Inferior parietal cortex (tissue), 1 donor: ENCODE data around the gene SLC5A8.
"Not testable (repeated sequence)": the region's sequence is repeated elsewhere in the genome, so short reads cannot be mapped to it uniquely, and the experiment has no call there.

Experiments
- DNase-seq: peaks from one replicate; pipeline ENCODE4 v3.0.0-alpha.2; 2016; ENCODE audit errors: extremely low spot score

The SLC5A8 gene

GRCh38 chr12:101173197-101173749 lies 36.8 kb downstream of the SLC5A8 start:
- DNase-seq = no peak

DNA sequence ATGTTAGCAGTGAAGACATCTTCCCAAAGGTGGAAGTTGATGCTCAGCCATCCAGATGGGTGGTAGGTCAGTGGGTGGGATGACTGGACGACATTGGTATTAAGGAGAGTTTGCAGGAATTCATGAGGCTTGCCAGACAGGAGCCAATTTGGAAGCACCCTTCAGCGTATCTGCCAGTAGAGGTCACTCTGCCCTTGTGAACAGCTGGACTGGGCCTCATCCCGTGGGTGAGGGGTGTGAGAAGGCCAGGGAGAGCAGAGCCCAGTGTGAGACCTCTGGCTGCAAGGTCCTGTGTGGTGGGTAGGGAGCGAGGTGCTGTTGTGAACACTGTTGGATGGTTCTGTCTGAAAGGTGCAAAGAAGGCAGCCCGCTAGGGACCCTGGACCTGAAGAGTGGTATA lies 37.7 kb downstream of the SLC5A8 start:
- no peak for DNase-seq

GRCh38 chr12:101168001-101168400 lies 42.0 kb downstream of the SLC5A8 start:
- no peak for DNase-seq

GRCh38 chr12:101166866-101167265 lies 43.2 kb downstream of the SLC5A8 start:
- DNase-seq = no peak

GRCh38 chr12:101165319-101165718 lies 44.7 kb downstream of the SLC5A8 start:
- DNase-seq = no peak

DNA sequence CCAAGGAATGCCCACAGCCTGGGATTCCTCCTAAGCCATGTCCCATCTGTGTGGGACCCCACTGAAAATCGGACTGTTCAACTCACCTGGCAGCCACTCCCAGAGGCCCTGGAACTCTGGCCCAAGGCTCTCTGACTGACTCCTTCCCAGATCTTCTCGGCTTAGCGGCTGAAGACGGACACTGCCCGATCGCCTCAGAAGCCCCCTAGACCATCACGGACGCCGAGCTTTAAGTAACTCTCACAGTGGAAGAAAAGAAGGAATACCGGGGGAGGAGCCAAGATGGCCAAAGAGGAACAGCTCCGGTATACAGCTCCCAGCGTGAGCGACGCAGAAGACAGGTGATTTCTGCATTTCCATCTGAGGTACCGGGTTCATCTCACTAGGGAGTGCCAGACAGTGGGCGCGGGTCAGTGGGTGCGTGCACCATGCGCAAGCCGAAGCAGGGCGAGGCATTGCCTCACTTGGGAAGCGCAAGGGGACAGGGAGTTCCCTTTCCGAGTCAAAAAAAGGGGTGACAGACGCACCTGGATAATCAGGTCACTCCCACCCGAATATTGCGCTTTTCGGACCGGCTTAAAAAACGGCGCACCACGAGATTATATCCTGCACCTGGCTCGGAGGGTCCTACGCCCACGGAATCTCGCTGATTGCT lies 64.1 kb downstream of the SLC5A8 start:
- not testable (repeated sequence) for DNase-seq

GRCh38 chr12:101127521-101128219 lies 82.4 kb downstream of the SLC5A8 start:
- DNase-seq = no peak

GRCh38 chr12:101117842-101118241 lies 92.2 kb downstream of the SLC5A8 start:
- no peak for DNase-seq

DNA sequence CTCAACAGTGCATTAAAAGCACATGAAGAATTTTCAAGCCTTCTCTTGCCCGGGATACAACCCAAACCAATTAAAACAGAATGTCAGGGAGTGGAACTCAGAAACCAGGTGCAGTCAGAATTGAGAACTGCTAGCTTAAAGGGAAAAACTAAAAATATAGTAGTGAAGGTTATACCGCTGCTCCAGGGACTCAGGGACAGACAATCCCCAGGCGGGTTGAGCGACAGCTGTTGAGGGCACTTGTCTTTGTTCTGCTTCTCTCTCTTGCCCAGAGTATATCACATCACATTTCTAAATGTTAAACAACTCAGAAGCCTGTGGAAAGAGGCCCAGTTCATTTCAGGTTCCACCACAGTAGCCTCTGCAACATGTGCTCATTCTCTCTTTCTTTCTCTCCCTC lies 93.1 kb downstream of the SLC5A8 start:
- no peak for DNase-seq

DNA sequence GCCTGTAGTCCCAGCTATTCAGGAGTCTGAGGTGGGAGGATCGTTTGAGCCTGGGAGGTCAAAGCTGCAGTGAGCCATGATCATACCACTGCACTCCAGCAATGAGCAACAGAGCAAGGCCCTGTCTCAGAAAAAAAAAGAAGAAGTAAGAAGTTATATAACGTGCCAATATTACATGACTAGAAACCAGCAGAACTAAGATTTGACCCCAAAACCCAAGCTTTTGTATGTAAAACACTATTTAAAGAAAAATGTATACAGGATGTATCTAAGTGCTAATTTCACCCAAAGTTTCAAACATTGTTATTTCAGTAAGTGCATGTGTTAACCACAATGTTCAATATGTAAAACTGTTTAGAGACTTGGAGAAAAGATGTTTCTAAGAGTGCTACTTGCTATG lies 94.7 kb downstream of the SLC5A8 start:
- no peak for DNase-seq

- no peak for DNase-seq
Observed at GRCh38 chr12:101111441-101111840, 98.6 kb downstream of the SLC5A8 start.

DNA sequence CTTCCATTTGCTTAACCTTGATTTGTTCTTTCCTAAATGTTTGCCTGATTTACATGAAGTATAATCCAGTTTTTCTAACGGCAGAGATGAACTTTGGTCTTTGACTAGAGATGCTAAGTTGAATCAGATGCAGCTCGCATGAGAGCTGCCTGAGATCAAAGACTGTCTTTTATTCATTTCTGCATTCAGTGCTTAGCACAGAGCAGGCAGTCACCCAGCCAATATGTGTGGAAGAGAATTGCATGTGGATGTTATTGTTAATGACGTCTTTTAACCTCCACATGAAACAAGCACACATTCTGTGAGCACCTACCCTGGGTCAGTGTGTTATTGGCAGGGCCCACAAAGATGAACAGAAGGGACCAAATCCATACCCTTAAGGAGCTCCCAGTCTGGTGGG lies 99.2 kb downstream of the SLC5A8 start:
- DNase-seq = peak; percentile 14

DNA sequence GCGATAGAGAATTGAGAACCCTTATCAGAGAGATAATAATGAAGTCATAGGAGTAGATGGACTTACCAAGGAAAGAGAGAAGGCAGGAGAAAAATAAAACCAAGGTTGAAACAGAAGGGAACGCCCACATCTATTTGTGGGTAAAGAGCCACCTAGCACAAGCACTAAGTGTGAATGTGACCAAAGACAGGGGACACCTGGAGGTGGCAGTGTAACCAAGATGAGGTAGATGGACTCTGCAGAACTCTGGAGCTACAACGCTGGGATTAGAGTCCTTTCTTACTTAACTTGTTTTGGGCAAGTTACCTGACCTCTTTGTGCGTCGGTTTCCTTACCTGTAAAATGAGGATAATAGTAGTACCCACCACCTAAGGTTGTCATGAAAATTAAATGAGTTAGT lies 101.9 kb downstream of the SLC5A8 start:
- DNase-seq = no peak

- no peak for DNase-seq
Observed at GRCh38 chr12:101107032-101107763, 102.8 kb downstream of the SLC5A8 start.
